ENCODE results near the gene RIN3.

Gene RIN3

GRCh38 chr14:92581206-92581605 lies 67.6 kb downstream of the RIN3 start:
- no peaks in the 10 kb centered on the region for H3K9me3 ChIP-seq (ENCODE audit: control insufficient read depth, low read length)
- H3K4me3 ChIP-seq (ENCODE audit: extremely low read depth, insufficient read depth, low read length, poor library complexity, severe bottlenecking), result no peak overlapping the region
- 87 to 94% methylated on average over 4 to 5 of the region's 7 CpGs for WGBS, 2 experiments (ENCODE audit: insufficient coverage in 2 of 2)
- H3K27ac ChIP-seq (ENCODE audit: low read depth, low read length, severe bottlenecking), result no peak overlapping the region
- no peaks in the 10 kb centered on the region for H3K4me1 ChIP-seq (ENCODE audit: control insufficient read depth, insufficient read depth, low read length, poor library complexity, severe bottlenecking)
- peaks cover 29% of the 10 kb centered on the region for H3K36me3 ChIP-seq (ENCODE audit: control insufficient read depth, insufficient read depth, low read length)

- no peak overlapping the region for H3K4me3 ChIP-seq (ENCODE audit: extremely low read depth, insufficient read depth, low read length, poor library complexity, severe bottlenecking)
- no peak overlapping the region for H3K27ac ChIP-seq (ENCODE audit: low read depth, low read length, severe bottlenecking)
- peaks cover 24% of the 10 kb centered on the region for H3K36me3 ChIP-seq (ENCODE audit: control insufficient read depth, insufficient read depth, low read length)
- H3K4me1 ChIP-seq (ENCODE audit: control insufficient read depth, insufficient read depth, low read length, poor library complexity, severe bottlenecking), result no peaks in the 10 kb centered on the region
- 92 to 96% methylated on average over 7 of the region's 11 CpGs for WGBS, 2 experiments (ENCODE audit: insufficient coverage in 2 of 2)
- no peaks in the 10 kb centered on the region for H3K9me3 ChIP-seq (ENCODE audit: control insufficient read depth, low read length)
These were observed 68.5 kb downstream of the RIN3 start for GRCh38 chr14:92581966-92582566.

- H3K9me3 ChIP-seq (ENCODE audit: control insufficient read depth, low read length), result no peaks in the 10 kb centered on the region
- no peaks in the 10 kb centered on the region for H3K4me1 ChIP-seq (ENCODE audit: control insufficient read depth, insufficient read depth, low read length, poor library complexity, severe bottlenecking)
- H3K36me3 ChIP-seq (ENCODE audit: control insufficient read depth, insufficient read depth, low read length), result peaks cover 16% of the 10 kb centered on the region
- H3K4me3 ChIP-seq (ENCODE audit: extremely low read depth, insufficient read depth, low read length, poor library complexity, severe bottlenecking), result no peak overlapping the region
- no peak overlapping the region for H3K27ac ChIP-seq (ENCODE audit: low read depth, low read length, severe bottlenecking)
- WGBS, 2 experiments (ENCODE audit: insufficient coverage in 2 of 2), result 86 to 98% methylated on average over 12 of the region's 12 CpGs
These were observed 69.3 kb downstream of the RIN3 start for GRCh38 chr14:92582706-92583452.

DNA sequence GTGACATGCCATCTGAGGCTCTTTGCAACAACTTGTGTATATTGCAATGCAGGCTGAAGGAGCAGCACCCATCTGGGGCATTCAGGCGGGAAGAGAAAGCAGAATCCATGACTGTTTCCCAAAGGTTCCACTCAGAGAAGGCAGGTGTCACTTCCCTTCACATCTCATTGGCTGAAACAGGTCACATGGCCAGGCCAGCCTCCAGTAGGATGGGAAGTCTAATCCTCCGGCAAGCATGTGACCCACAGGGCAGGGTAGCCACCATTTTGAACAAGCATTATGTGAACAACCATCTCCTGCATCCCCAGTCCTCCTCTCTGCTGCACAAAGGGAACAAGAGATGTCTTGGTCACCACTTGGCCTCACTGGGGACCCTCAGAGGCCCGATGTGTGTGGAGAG lies 70.6 kb downstream of the RIN3 start:
- H3K4me1 ChIP-seq (ENCODE audit: control insufficient read depth, insufficient read depth, low read length, poor library complexity, severe bottlenecking), result no peaks in the 10 kb centered on the region
- no peak overlapping the region for H3K27ac ChIP-seq (ENCODE audit: low read depth, low read length, severe bottlenecking)
- 92 to 100% methylated on average over 2 to 3 of the region's 3 CpGs for WGBS, 2 experiments (ENCODE audit: insufficient coverage in 2 of 2)
- H3K36me3 ChIP-seq (ENCODE audit: control insufficient read depth, insufficient read depth, low read length), result peaks cover 14% of the 10 kb centered on the region
- no peak overlapping the region for H3K4me3 ChIP-seq (ENCODE audit: extremely low read depth, insufficient read depth, low read length, poor library complexity, severe bottlenecking)
- H3K9me3 ChIP-seq (ENCODE audit: control insufficient read depth, low read length), result no peaks in the 10 kb centered on the region

DNA sequence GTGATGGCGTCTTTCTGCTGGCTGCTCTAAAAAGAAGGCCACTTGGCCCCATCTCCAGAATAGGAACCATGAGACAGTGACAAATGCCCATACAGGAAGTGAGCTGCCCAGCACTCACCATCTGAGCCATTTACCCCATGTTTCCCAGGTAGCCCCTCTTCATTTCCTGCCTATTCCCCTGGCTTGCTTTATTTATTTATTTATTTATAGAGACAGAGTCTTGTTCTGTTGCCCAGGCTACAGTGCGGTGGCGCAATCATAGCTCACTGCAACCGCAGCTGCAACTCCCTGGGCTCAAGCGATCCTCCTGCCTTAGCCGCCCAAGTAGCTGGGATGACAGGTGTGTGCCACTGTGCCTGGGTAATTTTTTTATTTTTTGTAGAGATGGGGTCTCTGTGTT lies 71.2 kb downstream of the RIN3 start:
- WGBS, 2 experiments (ENCODE audit: insufficient coverage in 2 of 2), result 95 to 96% methylated on average over 5 to 6 of the region's 6 CpGs
- no peaks in the 10 kb centered on the region for H3K9me3 ChIP-seq (ENCODE audit: control insufficient read depth, low read length)
- H3K36me3 ChIP-seq (ENCODE audit: control insufficient read depth, insufficient read depth, low read length), result peaks cover 10% of the 10 kb centered on the region
- no peaks in the 10 kb centered on the region for H3K4me1 ChIP-seq (ENCODE audit: control insufficient read depth, insufficient read depth, low read length, poor library complexity, severe bottlenecking)
- no peak overlapping the region for H3K27ac ChIP-seq (ENCODE audit: low read depth, low read length, severe bottlenecking)
- no peak overlapping the region for H3K4me3 ChIP-seq (ENCODE audit: extremely low read depth, insufficient read depth, low read length, poor library complexity, severe bottlenecking)

DNA sequence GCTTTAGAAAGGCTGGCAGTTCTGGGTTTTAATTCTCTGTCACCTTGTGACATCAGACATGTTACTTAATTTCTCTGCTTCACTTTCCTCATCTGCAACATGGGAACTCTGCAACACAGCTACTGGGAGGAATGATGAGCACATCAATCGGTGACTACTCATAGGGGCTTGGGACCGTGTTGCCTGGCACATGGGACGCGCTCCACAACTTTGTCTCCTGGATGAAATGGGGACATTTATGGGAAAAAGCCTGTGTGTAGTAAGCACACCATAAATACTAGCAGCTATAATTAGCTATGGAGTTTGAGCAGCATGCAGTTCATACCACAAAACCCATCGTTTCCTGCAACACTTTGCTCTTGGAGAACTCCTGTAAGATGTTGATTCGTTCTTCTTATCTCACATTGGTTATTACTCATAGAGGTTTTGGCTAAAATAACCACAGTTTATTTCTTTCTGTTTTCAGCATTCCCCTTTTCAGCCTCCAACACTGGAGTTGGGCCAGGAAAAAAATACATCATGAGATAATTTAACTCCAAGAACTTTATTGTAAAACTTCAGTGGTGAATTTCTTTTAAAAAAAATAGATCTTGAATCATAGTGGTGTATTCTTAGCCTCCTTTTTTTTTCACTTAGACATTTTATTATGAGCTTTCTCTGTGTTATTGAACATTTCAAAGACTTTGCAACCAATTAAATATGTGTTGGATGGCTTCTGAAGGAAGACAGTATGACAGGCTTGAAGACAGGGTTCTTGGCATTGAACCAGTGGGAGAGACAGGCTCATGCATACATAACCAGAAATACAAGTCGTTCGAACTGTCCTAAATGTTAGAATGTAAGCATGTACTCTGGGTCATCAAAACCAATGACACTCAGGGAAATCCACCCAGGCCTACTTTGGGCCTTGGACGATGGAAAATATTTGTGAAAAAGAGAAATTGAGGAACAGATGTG lies 72.7 kb downstream of the RIN3 start:
- WGBS, 2 experiments (ENCODE audit: insufficient coverage in 2 of 2), result 85% methylated on average over 3 to 4 of the region's 9 CpGs
- H3K4me1 ChIP-seq (ENCODE audit: control insufficient read depth, insufficient read depth, low read length, poor library complexity, severe bottlenecking), result no peaks in the 10 kb centered on the region
- H3K36me3 ChIP-seq (ENCODE audit: control insufficient read depth, insufficient read depth, low read length), result peaks cover 15% of the 10 kb centered on the region
- H3K27ac ChIP-seq (ENCODE audit: low read depth, low read length, severe bottlenecking), result no peak overlapping the region
- no peaks in the 10 kb centered on the region for H3K9me3 ChIP-seq (ENCODE audit: control insufficient read depth, low read length)
- no peak overlapping the region for H3K4me3 ChIP-seq (ENCODE audit: extremely low read depth, insufficient read depth, low read length, poor library complexity, severe bottlenecking)

DNA sequence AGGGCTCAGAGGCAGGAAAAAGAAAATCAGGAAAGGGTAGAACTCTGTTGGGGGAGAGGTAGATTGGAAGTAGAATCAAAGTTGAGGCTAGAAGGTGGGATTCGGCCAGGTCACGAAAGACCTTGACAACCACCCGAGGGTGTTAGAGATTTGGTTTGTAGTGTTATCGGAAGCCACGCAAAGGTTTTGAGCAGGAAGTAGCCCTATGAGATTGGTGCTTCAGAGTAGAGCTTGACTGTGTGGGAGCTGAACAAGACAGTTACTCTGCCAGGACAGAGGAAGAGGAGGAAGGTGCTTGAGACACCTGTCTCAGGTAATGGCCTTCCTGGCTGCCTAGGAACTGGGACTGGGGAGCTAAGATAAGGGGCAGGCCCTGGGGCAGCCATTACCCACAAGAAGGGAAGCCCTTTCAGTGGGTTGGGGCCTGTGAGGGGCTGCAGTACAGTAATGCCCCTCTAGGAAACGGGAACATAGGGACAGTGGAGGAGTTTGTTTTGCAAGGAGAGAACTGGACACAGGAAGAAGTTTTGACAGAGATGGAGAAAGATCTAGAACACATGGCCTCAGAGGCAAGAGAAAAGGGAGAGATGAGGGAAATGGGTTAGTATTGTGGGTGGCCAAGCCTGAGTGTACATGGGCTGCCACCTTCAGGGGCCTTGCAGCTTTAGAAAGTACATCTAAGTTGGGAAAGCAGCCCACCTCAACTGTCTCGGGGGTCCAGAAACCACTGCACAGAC lies 73.5 kb downstream of the RIN3 start:
- WGBS, 2 experiments (ENCODE audit: insufficient coverage in 2 of 2), result 86 to 94% methylated on average over 7 of the region's 7 CpGs

DNA sequence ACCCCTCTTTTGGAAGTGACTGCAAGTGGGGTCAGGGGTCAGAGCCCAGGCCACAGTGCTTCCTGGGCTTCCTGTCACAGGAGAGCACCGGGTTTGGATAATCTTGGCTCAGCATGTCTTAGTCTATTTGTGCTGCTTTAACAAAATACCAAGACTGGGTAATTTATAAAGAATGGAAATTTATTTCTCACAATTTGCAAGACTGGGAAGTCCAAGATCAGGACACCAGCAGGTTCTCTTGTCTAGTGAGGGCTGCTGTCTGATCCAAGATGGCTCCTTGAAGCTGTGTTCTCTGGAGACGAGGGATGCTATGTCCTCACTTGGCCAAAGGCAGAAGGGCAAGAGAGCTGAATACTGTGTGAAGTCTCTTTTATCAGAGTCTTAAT lies 74.1 kb downstream of the RIN3 start:
- H3K4me3 ChIP-seq (ENCODE audit: extremely low read depth, insufficient read depth, low read length, poor library complexity, severe bottlenecking), result no peak overlapping the region
- peaks cover 10% of the 10 kb centered on the region for H3K36me3 ChIP-seq (ENCODE audit: control insufficient read depth, insufficient read depth, low read length)
- 100% methylated on average over 1 of the region's 2 CpGs; no CpG with 5 or more reads in 1 of the 2 experiments for WGBS, 2 experiments (ENCODE audit: insufficient coverage in 2 of 2)
- H3K9me3 ChIP-seq (ENCODE audit: control insufficient read depth, low read length), result no peaks in the 10 kb centered on the region
- no peak overlapping the region for H3K27ac ChIP-seq (ENCODE audit: low read depth, low read length, severe bottlenecking)
- no peaks in the 10 kb centered on the region for H3K4me1 ChIP-seq (ENCODE audit: control insufficient read depth, insufficient read depth, low read length, poor library complexity, severe bottlenecking)

More for the DNA sequence above, 73.5 kb downstream of the RIN3 start:
- Histone ChIP-seq H3K36me3 (ENCODE audit: control insufficient read depth, insufficient read depth, low read length) (peaks cover 13% of the 10 kb centered on the region), H3K4me3 (ENCODE audit: extremely low read depth, insufficient read depth, low read length, poor library complexity, severe bottlenecking) (no peak overlapping the region), H3K27ac (ENCODE audit: low read depth, low read length, severe bottlenecking) (no peak overlapping the region), H3K9me3 (ENCODE audit: control insufficient read depth, low read length) (no peaks in the 10 kb centered on the region), H3K4me1 (ENCODE audit: control insufficient read depth, insufficient read depth, low read length, poor library complexity, severe bottlenecking) (no peaks in the 10 kb centered on the region)

GRCh38 chr14:92589213-92589852 lies 75.8 kb downstream of the RIN3 start:
- Histone ChIP-seq H3K36me3 (ENCODE audit: control insufficient read depth, insufficient read depth, low read length) (peaks cover 6% of the 10 kb centered on the region), H3K9me3 (ENCODE audit: control insufficient read depth, low read length) (no peaks in the 10 kb centered on the region), H3K4me1 (ENCODE audit: control insufficient read depth, insufficient read depth, low read length, poor library complexity, severe bottlenecking) (no peaks in the 10 kb centered on the region), H3K27ac (ENCODE audit: low read depth, low read length, severe bottlenecking) (no peak overlapping the region), H3K4me3 (ENCODE audit: extremely low read depth, insufficient read depth, low read length, poor library complexity, severe bottlenecking) (no peak overlapping the region)
- WGBS, 2 experiments (ENCODE audit: insufficient coverage in 2 of 2), result 79 to 91% methylated on average over 4 to 5 of the region's 5 CpGs

DNA sequence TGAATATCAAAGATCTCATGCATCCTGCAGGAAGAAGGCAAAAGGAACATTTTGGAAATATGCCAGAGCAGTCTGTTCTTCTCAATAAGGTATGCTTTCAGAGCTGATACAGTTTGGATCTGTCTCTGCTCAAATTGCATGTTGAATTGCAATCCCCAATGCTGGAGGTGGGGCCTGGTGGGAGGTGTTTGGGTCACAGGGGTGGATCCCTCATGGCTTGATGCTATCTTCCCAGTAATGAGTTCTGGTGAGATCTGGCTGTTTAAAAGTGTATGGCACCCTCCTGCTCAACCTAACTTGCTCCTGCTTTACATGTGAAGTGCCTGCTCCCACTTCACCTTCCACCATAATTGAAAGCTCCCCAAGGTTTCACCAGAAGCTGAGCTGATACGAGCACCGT lies 76.6 kb downstream of the RIN3 start:
- Histone ChIP-seq H3K27ac (ENCODE audit: low read depth, low read length, severe bottlenecking) (no peak overlapping the region), H3K4me1 (ENCODE audit: control insufficient read depth, insufficient read depth, low read length, poor library complexity, severe bottlenecking) (no peaks in the 10 kb centered on the region), H3K4me3 (ENCODE audit: extremely low read depth, insufficient read depth, low read length, poor library complexity, severe bottlenecking) (no peak overlapping the region), H3K9me3 (ENCODE audit: control insufficient read depth, low read length) (no peaks in the 10 kb centered on the region), H3K36me3 (ENCODE audit: control insufficient read depth, insufficient read depth, low read length) (peaks cover 6% of the 10 kb centered on the region)
- 93 to 100% methylated on average over 2 of the region's 2 CpGs for WGBS, 2 experiments (ENCODE audit: insufficient coverage in 2 of 2)

Measured in mesodermal cell (in vitro differentiated cells).